GM10266 (cell line): Measurements from ENCODE around the gene FAM174C.

Experiments used
- DNase-seq: peaks from one replicate; pipeline ENCODE4 v3.0.0; 2012; ENCODE audit errors: extremely low spot score
- TF ChIP-seq, protein P1 (sequence below): IDR thresholded peaks from 2 replicates; pipeline ENCODE4 v1.5.1; 2012; ENCODE audit warnings: mild to moderate bottlenecking, low read depth; ENCODE audit not compliant: control insufficient read depth, insufficient read depth; ENCODE audit errors: missing control alignments

FAM174C gene

GRCh38 chr19:1259206-1259875, 16.0 kb upstream of the FAM174C start:
- TF ChIP-seq, protein P1, sequence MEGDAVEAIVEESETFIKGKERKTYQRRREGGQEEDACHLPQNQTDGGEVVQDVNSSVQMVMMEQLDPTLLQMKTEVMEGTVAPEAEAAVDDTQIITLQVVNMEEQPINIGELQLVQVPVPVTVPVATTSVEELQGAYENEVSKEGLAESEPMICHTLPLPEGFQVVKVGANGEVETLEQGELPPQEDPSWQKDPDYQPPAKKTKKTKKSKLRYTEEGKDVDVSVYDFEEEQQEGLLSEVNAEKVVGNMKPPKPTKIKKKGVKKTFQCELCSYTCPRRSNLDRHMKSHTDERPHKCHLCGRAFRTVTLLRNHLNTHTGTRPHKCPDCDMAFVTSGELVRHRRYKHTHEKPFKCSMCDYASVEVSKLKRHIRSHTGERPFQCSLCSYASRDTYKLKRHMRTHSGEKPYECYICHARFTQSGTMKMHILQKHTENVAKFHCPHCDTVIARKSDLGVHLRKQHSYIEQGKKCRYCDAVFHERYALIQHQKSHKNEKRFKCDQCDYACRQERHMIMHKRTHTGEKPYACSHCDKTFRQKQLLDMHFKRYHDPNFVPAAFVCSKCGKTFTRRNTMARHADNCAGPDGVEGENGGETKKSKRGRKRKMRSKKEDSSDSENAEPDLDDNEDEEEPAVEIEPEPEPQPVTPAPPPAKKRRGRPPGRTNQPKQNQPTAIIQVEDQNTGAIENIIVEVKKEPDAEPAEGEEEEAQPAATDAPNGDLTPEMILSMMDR: no peak
- peak; percentile 82 for DNase-seq

- TF ChIP-seq, protein P1: no peak
- no peak for DNase-seq
These were observed 15.2 kb upstream of the FAM174C start for GRCh38 chr19:1259876-1260748.

DNA sequence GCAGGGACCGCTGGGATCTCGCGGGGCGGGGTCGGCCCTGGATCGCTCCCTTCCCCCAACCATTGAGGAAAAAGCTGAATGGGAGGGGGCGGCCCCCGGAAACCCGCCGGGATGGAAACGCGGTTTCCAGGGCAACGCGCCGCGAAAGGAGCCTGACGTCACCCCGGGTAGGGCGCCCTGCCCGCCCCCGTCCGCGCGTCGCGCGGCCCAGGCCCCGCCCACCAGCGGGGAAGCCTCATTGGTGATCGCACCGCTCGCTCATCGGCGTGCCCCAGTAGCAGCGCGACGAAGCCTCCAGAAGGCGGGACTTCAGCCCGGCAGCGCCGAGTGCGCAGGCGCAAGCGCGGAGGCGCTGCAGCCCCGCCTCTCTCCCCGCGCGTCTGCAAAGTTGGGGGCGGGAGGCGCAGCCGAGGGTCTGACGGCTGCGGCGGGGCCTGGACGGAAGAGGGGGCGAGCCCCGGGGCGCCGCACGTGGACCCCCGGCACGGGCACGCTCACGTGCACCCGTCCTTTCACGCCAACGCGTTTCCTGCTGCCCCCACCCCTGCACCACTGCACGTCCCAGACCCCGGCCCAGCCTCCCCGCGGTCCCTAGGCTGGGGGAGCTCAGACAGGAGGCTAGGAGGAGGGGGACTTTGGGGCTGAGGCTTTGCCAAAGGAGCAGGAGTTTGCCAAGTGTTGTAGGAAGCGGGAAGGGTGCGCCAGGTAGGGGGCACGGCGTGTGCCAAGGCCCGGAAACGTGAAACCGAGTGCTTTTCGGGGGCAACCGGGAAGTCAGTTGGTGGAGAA, 14.4 kb upstream of the FAM174C start:
- TF ChIP-seq, protein P1: no peak
- DNase-seq: peak; percentile 98

GRCh38 chr19:1261538-1261797, 13.9 kb upstream of the FAM174C start:
- DNase-seq: no peak
- TF ChIP-seq, protein P1: no peak

DNA sequence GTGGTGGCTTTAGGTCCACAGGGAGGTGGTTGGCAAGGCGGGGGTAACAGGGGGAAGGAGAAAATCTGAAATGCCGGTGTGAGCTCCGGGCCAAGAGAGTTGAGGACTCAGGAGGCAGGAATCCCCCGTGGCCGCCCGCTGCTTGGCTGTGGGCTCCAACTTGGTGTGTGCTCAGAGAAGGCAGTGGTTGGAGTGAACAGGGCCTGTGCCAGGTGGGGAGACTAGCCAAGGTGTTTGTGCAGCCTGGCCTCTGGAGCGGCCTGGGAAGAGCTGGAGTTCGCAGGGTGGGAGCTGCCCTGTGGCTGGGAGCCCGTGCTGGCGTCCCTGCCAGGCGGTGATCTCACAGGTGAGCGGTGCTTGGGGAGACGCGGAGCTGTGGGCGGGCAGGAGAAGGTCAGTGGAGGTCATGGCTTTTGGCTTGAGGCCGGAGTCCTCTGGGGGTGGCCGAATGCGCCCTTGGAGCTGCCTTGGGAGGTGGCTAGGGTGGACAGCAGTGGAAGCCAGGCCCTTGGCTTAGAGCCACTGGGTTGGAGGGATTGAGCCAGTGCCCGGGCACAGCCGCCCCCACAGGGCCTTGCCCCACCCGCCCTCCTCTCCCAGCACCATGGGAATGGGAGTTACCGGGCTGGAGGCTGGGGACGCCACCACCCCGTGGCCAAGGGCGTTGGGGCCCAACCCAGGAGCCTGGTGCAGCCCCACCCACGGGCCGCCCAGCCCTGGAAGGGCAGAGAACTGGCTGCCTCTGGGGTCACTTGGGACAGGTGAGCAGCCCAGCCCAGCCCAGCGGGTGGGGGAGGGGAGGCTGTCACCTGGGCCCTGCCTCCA, 13.3 kb upstream of the FAM174C start:
- no peak for DNase-seq

DNA sequence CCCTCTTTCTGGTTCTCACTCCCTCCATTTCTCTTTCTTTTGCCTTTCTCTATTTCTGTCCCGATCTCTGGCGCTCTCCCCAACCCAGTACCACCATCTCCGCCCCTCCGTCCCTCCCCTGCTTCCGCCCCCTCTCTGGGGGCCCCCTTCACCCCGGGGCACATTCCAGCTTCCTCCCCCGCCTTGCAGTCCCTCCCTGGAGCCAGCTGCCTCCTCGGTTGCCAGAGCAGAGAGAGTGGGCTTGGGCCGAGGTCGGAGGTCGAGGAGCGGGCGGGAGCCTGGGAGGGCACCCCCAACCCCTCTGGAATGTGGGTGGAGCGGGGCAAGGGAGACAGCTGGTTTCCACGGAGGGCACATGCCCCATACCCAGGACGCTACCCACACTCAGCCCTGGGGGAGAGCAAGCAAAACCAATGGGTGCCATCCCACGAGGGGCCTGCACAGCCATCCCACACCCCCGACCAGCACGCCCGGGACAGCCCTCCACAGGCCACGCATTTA, 12.7 kb upstream of the FAM174C start:
- TF ChIP-seq, protein P1: no peak

More for the DNA sequence above, 13.3 kb upstream of the FAM174C start:
- TF ChIP-seq, protein P1: no peak

More for the DNA sequence above, 12.7 kb upstream of the FAM174C start:
- DNase-seq: no peak
